Endodermal cell (in vitro differentiated cells): ENCODE measurements around the gene GCHFR. TPM values are rescaled to one million over a fixed set of nuclear protein-coding genes. Genes with fewer than 3 reads are reported as not detected.

Experiments used
- DNase-seq: peaks from one replicate; pipeline ENCODE4 v3.0.0-alpha.2; 2017
- H3K27ac ChIP-seq: 2 replicates; pipeline ENCODE4 v1.5.1; 2013; ENCODE audit warnings: mild to moderate bottlenecking, low read depth, low read length, moderate library complexity
- H3K27me3 ChIP-seq: 2 replicates; pipeline ENCODE4 v1.6.1; 2013; ENCODE audit warnings: mild to moderate bottlenecking, low read length, moderate library complexity; ENCODE audit not compliant: insufficient read depth, control insufficient read depth, poor library complexity, severe bottlenecking
- H3K36me3 ChIP-seq: 2 replicates; pipeline ENCODE4 v1.7.0; 2013; ENCODE audit warnings: mild to moderate bottlenecking, low read length, moderate library complexity; ENCODE audit not compliant: control insufficient read depth, insufficient read depth
- H3K4me1 ChIP-seq: one replicate; pipeline ENCODE4 v1.7.0; 2013; ENCODE audit warnings: low read length; ENCODE audit not compliant: control insufficient read depth, insufficient read depth
- H3K4me3 ChIP-seq: 2 replicates; pipeline ENCODE4 v1.5.1; 2013; ENCODE audit warnings: mild to moderate bottlenecking, low read length, moderate library complexity
- H3K9ac ChIP-seq: 2 replicates; pipeline ENCODE4 v1.6.1; 2013; ENCODE audit warnings: mild to moderate bottlenecking, low read length, moderate library complexity; ENCODE audit not compliant: poor library complexity, severe bottlenecking; ENCODE audit errors: extremely low read depth
- H3K9me3 ChIP-seq: 2 replicates; pipeline ENCODE4 v1.6.1; 2013; ENCODE audit warnings: mild to moderate bottlenecking, low read length, moderate library complexity; ENCODE audit not compliant: control insufficient read depth
- H3K27ac Mint-ChIP-seq: 2 replicates; pipeline ENCODE4 v1.8.0; 2020; ENCODE audit warnings: mixed read lengths
- H3K27me3 Mint-ChIP-seq: 2 replicates; pipeline ENCODE4 v1.8.0; 2021; ENCODE audit warnings: mild to moderate bottlenecking, mixed read lengths; ENCODE audit not compliant: insufficient read depth
- H3K36me3 Mint-ChIP-seq: 2 replicates; pipeline ENCODE4 v1.8.0; 2020; ENCODE audit warnings: low read depth, mixed read lengths
- H3K4me1 Mint-ChIP-seq: 2 replicates; pipeline ENCODE4 v1.8.0; 2020; ENCODE audit warnings: mixed read lengths
- H3K4me3 Mint-ChIP-seq: 2 replicates; pipeline ENCODE4 v1.8.0; 2020; ENCODE audit warnings: mild to moderate bottlenecking, moderate library complexity, mixed read lengths
- H3K9me3 Mint-ChIP-seq: 2 replicates; pipeline ENCODE4 v1.8.0; 2020; ENCODE audit warnings: mild to moderate bottlenecking, mixed read lengths
- WGBS, 2 experiments: methylation state at CpG; one replicate each; pipeline versions ENCODE4 v1.1.5 to v1.1.7; 2013; ENCODE audit warnings: missing lambda C conversion rate in 2 of 2, mixed read lengths in 1 of 2; ENCODE audit not compliant: insufficient coverage in 1 of 2, insufficient read length in 1 of 2; 5-methylcytosine and 5-hydroxymethylcytosine counted together
- long read RNA-seq, 4 experiments: library from polyadenylated mRNA in 2 of 4; library from RNA in 1 of 4; library from capped mRNA in 1 of 4; stranded (forward) in 3 of 4; unstranded in 1 of 4; transcript quantifications; one replicate each; pipeline ENCODE4 v2.0.0, GENCODE V29; 2020 to 2021; ENCODE audit warnings: inconsistent platforms in 1 of 4
- polyA plus RNA-seq, 2 experiments: library from polyadenylated mRNA; stranded (reverse); fragments of 50-300 nt; gene quantifications; one replicate each; pipeline ENCODE4 v1.2.3, GENCODE V29; 2013
- total RNA-seq, 2 donors: library from RNA; stranded (reverse); fragmentation: NEBNext Ultra II Directional in 1 of 2; extraction: Animal tissue kit (Norgen Biotek cat#: 25700) in 1 of 2; gene quantifications; 2 replicates in 1 of 2; 3 replicates in 1 of 2; pipeline ENCODE4 v1.2.1, GENCODE V29; 2021
- TF ChIP-seq, protein P1 (sequence below): fragments of 200-600 bp; sonication (generic); conservative IDR thresholded peaks from 2 replicates; pipeline ENCODE4 v1.5.0; 2021; ENCODE audit warnings: antibody characterized with exemption, mild to moderate bottlenecking

The GCHFR gene
- 10 to 100 TPM; 33.6 to 47.1 TPM for total RNA-seq
- polyA plus RNA-seq (2013, experiment 1 of 2): 21.0 TPM
- polyA plus RNA-seq (2013, experiment 2 of 2): 19.3 TPM
- long read RNA-seq, experiment 1, transcript GCHFR-201 (3 exons, 777 nt): major isoform, 31 of 36 reads
- long read RNA-seq, experiment 1, partial matches to known transcripts: 2 of 36 reads
- long read RNA-seq, experiment 1, other reads (novel, unspliced or antisense): 2 of 36 reads
- long read RNA-seq, experiment 2, transcript GCHFR-201 (3 exons, 777 nt): major isoform, 29 of 29 reads
- long read RNA-seq, experiment 2, partial matches to known transcripts: 0 of 29 reads
- long read RNA-seq, experiment 2, other reads (novel, unspliced or antisense): 0 of 29 reads
- long read RNA-seq, experiment 3, transcript GCHFR-201 (3 exons, 777 nt): major isoform, 31 of 33 reads
- long read RNA-seq, experiment 3, partial matches to known transcripts: 0 of 33 reads
- long read RNA-seq, experiment 3, other reads (novel, unspliced or antisense): 2 of 33 reads
- long read RNA-seq, experiment 4, transcript GCHFR-201 (3 exons, 777 nt): major isoform, 13 of 14 reads
- long read RNA-seq, experiment 4, partial matches to known transcripts: 0 of 14 reads
- long read RNA-seq, experiment 4, other reads (novel, unspliced or antisense): 1 of 14 reads

DNA sequence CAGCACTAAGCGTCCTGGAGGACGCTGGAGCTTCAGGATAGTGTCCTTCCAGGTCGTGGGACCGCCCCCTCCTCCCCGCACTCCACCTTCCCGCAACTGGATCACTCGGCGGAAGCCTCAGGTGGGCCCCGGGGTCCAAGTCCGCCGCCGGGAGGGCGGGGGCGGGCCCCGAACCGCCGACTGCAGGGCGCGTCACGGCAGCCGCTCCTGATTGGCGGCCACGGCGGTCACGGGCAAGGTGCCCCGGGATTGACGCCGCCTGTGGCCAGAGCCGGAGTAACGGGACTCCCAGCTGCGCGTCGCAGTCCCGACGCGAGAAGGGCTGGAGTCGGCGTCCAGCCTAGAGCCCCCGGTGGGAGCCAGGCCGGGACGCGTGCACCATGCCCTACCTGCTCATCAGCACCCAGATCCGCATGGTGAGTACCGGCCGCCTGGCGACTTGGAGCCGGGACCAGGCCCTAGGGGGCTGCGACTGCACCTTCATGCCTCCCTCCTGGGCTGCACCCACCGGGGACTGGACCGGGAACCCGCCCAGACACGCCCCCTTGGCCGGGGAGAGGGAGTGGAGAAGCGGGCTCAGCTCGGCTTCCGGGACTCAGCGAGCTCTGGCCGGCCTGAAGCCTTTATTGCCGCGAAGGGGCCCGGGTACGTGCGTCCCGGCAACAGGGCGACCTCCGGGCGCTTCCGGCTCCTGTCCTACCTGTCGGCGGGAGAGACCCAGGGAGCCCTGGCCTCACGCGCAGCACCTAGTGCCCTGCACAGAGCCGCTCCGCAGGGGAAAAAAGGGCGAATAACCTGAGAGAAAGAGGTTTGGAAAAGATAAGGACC lies at the start of gene GCHFR:
GCHFR (plus strand) TSS at position 268 of the 828 bp plus-strand sequence; CDS start at position 381, 113 bp downstream.
- no peaks in the 10 kb centered on the region for H3K27me3 ChIP-seq
- H3K9me3 Mint-ChIP-seq: no peaks in the 10 kb centered on the region
- H3K4me1 Mint-ChIP-seq: peaks cover 21% of the 10 kb centered on the region
- H3K36me3 ChIP-seq: peaks cover 6% of the 10 kb centered on the region
- peak within 1 kb of the TSS; percentile 58 for H3K9ac ChIP-seq
- H3K36me3 Mint-ChIP-seq: no peaks in the 10 kb centered on the region
- peak within 1 kb of the TSS; percentile 92 for H3K27ac Mint-ChIP-seq
- H3K4me1 ChIP-seq: peaks cover 8% of the 10 kb centered on the region
- no peak within 1 kb of the TSS for H3K27ac ChIP-seq
- peak; percentile 91 for DNase-seq
- H3K9me3 ChIP-seq: no peaks in the 10 kb centered on the region
- WGBS, 2 experiments: 2% methylated on average over 34 to 75 of the region's 75 CpGs
- no peaks in the 10 kb centered on the region for H3K27me3 Mint-ChIP-seq
- H3K4me3 Mint-ChIP-seq: peak within 1 kb of the TSS; percentile 69
- peak within 1 kb of the TSS; percentile 85 for H3K4me3 ChIP-seq
- TF ChIP-seq, protein P1, sequence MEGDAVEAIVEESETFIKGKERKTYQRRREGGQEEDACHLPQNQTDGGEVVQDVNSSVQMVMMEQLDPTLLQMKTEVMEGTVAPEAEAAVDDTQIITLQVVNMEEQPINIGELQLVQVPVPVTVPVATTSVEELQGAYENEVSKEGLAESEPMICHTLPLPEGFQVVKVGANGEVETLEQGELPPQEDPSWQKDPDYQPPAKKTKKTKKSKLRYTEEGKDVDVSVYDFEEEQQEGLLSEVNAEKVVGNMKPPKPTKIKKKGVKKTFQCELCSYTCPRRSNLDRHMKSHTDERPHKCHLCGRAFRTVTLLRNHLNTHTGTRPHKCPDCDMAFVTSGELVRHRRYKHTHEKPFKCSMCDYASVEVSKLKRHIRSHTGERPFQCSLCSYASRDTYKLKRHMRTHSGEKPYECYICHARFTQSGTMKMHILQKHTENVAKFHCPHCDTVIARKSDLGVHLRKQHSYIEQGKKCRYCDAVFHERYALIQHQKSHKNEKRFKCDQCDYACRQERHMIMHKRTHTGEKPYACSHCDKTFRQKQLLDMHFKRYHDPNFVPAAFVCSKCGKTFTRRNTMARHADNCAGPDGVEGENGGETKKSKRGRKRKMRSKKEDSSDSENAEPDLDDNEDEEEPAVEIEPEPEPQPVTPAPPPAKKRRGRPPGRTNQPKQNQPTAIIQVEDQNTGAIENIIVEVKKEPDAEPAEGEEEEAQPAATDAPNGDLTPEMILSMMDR: peak; percentile 59

DNA sequence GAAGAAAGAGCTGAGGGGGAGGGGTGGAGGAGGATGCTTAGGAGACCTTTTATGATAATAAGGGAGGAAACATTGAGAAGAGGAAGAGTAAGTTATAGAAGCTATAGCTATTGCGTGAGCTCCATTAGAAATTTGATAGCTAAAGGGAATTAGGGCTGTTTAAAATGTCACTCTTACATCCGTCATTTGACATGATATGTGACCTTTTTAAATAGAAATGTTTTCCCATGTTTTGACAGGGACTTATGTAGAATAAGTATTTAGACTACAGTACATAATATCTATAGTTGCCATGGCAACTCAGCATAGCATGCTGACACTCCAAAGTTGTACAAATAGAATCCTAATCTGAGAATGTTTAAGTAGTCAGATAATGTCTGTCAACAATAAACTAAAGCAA lies 49.7 kb upstream of the GCHFR start:
- Mint-ChIP-seq H3K36me3 (peaks cover 54% of the 10 kb centered on the region), H3K4me1 (no peaks in the 10 kb centered on the region), H3K27ac (no peak overlapping the region), H3K4me3 (no peak overlapping the region), H3K9me3 (no peaks in the 10 kb centered on the region), H3K27me3 (no peaks in the 10 kb centered on the region)
- no peak for DNase-seq
- Histone ChIP-seq H3K4me1 (no peaks in the 10 kb centered on the region), H3K36me3 (peaks cover 63% of the 10 kb centered on the region), H3K27ac (no peak overlapping the region), H3K27me3 (no peaks in the 10 kb centered on the region), H3K4me3 (no peak overlapping the region), H3K9me3 (no peaks in the 10 kb centered on the region), H3K9ac (no peak overlapping the region)
- 83 to 97% methylated on average over 2 of the region's 2 CpGs for WGBS, 2 experiments
- TF ChIP-seq, protein P1: no peak

DNA sequence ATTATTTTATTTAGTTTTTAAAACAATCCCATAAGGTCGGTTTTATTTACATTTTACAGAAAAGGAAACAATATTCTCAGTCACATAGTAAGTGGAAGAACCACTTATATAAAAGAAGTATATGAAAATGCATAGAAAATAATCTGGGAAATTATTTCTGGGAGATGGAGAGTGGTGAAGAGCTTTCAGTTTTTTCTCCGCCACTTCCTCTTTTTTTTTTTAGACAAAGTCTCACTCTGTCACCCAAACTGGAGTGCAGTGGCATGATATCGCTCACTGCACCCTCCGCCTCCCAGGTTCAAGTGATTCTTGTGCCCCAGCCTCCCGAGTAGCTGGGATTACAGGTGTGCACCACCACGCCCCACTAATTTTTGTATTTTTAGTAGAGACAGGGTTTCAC lies 47.7 kb upstream of the GCHFR start:
- WGBS, 2 experiments: 93 to 99% methylated on average over 2 to 5 of the region's 6 CpGs

More for the DNA sequence above, 47.7 kb upstream of the GCHFR start:
- H3K36me3 ChIP-seq: peaks cover 67% of the 10 kb centered on the region
- no peaks in the 10 kb centered on the region for H3K4me1 Mint-ChIP-seq
- no peak overlapping the region for H3K4me3 Mint-ChIP-seq
- no peak overlapping the region for H3K4me3 ChIP-seq
- H3K9me3 ChIP-seq: no peaks in the 10 kb centered on the region
- no peaks in the 10 kb centered on the region for H3K27me3 ChIP-seq
- H3K4me1 ChIP-seq: no peaks in the 10 kb centered on the region
- H3K27me3 Mint-ChIP-seq: no peaks in the 10 kb centered on the region
- no peak for DNase-seq
- peaks cover 52% of the 10 kb centered on the region for H3K36me3 Mint-ChIP-seq
- H3K27ac Mint-ChIP-seq: no peak overlapping the region
- H3K9ac ChIP-seq: no peak overlapping the region
- H3K27ac ChIP-seq: no peak overlapping the region
- TF ChIP-seq, protein P1: no peak
- H3K9me3 Mint-ChIP-seq: no peaks in the 10 kb centered on the region
